GM04503 (cell line): ENCODE data around the gene BHMT2.

ENCODE experiments used
- DNase-seq: peaks from one replicate; pipeline ENCODE4 v3.0.0-alpha.2; 2012; ENCODE audit warnings: low read depth

BHMT2 gene

DNA sequence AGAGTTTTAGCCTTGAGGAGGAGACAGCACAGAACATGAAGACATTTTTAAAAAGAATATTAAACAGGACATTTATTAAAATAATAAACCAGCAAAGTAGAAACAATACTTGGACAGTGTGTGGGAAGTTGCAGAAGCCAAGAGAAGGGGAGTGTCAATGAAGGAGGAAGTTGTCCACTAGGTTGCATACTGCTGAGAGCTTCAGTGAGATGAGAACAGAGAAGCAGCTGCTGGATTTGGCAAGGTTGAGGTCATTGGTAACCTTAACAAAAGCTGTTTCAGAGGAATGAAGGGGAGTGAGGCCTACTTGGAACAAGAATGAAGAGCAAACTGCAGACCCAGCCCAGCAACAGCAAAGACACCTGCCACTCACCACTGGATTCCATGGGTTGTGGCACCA lies 53.4 kb downstream of the BHMT2 start:
- no peak for DNase-seq

DNA sequence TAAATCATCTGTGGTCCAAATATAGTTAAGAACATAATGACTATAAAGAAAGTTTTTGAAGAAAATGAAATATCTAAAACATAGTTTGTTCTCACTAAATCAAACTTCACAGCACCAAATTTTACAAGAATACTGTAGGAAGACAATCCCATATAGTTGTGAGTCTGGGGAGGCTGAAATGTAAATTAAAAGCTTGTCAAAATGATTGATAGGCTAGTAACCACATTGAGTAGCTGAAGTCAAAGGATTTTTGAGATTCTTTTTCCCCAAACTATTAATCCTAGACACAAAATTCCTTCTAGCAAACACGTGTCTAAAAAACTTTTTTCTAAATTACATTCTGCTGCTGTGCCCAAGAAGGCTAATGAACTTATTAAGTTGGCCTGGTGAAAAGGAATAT lies 55.0 kb downstream of the BHMT2 start:
- no peak for DNase-seq

DNA sequence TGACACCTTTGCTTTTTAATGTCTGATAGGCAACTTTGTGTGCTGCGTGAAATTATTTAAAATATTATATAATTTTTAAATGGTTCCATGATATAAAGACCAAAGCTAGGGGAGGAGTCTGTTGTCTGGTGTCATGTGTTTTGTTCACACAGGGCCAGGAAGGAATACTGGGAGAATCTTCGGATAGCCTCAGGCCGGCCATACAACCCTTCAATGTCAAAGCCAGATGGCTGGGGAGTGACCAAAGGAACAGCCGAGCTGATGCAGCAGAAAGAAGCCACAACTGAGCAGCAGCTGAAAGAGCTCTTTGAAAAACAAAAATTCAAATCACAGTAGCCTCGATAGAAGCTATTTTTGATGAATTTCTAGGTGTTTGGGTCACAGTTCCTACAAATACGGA lies 61.2 kb downstream of the BHMT2 start:
- no peak for DNase-seq

DNA sequence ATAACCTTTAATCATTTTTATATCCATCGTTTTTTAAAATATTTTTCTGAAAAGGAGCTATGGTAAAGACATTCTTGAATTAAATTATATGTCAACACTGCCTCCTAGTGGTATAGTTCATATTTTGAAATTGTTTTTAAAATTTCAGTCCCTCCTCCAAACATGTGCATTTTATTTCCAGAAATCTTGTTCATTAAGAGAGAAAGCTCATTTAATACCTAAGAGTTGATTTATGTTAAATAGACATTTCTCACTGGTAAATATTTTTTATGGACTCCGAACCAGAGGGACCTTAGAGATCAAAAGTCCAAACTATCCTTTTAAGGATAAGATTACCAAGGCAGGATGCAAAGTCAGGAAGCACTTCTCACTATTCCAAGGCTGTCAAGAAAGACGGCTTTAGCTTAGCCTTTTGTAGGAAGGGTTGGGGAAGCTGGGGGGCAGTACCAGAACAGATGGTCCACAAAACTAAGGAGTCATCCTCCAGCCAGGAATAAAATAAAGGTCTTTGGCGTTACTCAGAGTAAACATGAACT lies 63.6 kb downstream of the BHMT2 start:
- no peak for DNase-seq

DNA sequence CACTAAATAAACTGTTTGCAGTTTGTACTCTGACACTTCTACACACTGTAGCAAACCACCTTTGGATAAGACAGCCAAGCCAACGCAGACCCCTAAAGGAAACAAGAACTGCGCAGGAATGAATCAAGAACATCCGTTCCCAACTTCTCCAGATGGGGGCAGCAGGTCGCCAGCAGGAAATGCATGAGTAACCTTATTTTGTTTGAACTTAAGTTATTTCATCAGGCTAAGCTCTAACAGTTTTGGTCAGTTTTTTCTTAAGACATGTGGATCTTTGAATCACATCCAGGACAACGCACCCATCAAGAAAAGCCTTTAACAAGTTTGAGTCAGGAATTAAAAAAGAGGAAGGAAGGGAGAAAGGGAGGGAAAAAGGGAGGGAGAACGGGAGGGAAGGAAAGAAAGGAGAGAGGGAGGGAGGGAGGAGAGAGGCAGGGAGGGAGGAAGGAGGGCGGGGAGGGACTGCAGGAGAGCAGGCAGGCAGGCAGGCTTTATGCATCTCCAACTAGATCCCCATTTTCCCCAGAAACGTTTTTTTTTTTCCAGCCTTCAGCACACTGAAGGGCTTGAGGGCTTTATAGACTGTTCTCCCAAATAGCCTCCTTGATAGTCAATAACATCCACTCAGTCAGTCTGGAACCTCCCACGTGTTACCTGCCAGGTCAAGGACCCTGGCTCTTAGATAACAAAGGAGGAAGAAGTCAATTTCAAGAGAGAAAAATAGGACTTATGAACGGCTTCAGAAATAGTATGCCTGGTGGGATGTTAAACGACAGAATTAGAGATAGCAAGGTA lies 64.3 kb downstream of the BHMT2 start:
- DNase-seq = peak; percentile 47

DNA sequence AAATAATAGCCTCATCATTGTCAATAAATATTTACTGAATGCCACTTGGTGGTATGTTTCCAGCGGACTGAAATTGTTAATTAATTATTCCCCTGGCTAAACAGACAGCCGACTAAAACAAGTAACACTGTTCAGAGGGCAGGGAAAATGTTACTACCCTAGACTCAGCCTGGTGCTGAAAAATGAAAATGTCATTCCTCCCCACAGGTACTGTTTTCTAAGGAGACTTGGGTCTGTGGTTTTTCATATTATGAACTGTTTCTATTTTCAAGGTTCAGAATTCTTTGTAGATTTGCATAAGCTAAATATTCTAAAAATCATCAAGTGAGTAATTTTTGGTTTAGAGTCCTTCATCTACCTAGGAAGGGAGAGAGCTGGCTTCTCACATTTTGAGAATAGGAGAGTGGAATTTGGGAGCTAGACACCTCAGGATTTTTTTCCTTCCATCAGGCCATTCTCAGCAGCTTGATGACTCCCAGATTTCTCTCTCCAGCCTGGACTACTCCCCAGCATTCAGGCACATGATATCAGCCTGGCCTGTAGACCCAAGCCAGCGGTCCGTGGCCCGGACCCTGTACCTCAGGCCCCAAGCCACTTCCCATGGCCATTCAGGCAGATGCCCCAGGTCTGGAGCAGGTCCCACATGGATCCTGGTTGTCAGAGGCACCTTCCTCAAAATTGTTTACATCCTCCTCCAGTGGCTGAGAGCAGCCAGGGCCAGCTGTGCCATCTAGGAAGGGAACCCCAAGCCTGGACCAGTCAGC lies 66.4 kb downstream of the BHMT2 start:
- no peak for DNase-seq

DNA sequence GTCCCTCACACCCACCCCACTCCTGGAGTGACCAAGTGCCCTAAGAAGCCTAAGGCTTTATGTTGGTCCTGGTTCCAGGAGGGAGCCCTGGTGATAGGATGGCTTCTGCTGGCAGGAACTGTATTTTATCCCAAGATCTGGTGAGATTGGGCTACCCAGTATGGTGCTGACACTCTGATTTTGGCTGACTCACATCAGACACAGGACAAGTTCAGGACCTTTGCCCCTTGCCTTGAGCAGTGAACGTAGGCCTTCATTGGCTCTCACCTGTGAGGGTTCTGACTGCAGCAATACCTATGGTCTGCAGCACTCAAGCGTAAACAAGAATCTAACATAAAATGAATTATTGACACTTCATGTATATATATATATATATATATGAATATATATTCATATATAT lies 67.1 kb downstream of the BHMT2 start:
- no peak for DNase-seq
